HG02852 (cell line): ENCODE measurements around the gene WWOX.

Experiments used
- ATAC-seq: cut with Tn5 transposase; IDR thresholded peaks from one replicate; pipeline ENCODE4 v1.9.1; 2021; ENCODE audit warnings: mild to moderate bottlenecking, moderate library complexity; ENCODE audit not compliant: unreplicated experiment

Gene WWOX

GRCh38 chr16:78385086-78385805 is 285.8 kb downstream of the WWOX start:
- no peak for ATAC-seq

- ATAC-seq: no peak
Observed at GRCh38 chr16:78386557-78387324, 287.3 kb downstream of the WWOX start.

GRCh38 chr16:78389009-78389498 is 289.6 kb downstream of the WWOX start:
- no peak for ATAC-seq

DNA sequence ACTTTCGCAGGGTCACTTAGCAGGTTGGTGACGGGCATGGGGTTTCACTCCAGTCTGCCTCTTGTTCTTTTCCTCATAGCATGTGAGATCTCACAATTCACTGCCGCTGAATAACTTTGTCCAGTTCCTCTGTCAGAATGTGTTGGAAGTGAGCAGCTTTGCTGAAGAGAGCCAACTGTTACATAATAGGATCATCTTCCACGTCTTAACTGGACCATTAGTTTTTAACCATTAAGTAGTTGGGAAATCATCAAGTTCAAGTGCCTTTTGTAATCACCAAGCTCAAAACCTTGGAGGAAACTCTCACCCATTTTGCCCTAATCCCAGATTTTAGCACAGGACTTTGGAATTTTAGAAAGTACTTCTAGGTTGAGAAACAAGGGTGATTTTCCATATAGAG is 290.6 kb downstream of the WWOX start:
- ATAC-seq: no peak

DNA sequence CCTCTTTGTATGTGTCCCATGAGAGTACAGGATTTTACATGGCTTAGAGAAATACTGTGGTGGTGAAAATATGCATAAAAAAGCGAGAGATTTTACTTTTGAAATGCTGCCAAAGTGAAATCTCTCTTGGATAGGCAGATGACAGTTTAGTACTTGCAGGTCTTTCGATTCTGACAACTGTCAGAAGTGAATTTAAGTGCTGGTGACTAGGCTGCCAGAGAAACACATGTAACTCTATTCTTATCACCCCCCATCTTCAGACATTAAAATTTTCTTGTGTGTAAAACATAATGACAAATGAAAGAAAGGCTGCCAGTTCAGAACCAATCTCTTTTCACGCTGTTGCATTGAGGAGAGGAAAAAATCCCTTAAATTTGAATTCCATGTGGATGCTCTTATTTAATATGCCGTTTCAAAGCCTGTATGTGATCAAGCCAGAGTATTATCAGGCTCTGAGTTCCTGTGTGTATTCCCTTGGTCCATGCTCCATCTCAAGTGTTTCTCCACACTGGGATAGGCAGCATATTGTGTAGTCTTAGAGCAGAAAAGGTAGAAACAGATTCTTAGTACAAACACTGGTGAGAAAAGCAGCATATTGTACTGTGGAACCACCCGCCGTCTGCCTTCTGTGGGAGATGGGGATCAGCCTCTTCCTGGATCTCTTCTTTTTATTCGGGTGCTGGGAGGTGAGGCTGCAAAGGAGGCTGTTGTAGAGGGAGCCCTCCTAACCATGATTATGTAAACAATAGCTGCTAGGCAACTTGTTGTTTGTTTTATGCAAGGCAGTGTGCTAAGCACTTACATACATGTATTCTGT is 291.3 kb downstream of the WWOX start:
- no peak for ATAC-seq

DNA sequence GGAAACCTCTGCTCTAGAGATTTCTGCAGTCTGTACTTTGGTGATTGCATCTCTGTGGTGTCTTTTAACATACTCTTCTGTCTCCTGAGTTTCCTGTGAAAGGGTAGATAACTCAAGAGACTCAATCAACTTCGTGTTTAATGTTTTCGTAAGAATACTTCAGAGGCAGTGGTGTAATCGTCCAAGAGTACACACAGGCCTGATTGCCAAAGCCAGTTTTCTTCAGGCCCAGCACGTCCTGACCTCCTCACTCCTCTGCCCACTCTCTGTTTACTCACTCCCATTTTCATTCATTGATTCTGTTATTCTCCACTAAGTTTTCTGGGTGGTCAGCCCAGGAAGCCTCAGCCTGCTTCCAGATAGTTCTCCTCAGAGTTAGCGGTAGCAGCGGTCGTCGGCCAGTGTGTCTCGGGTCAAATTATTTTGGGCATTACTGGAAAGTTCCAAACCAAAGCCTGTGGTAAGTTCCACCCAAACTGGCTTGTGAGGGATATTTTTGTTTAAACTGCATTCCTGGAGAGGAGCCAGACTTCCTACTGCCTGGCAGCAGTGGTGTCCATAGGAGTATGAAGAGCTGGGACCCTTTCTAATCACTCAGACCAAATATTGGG is 293.2 kb downstream of the WWOX start:
- ATAC-seq: no peak

- no peak for ATAC-seq
Observed at GRCh38 chr16:78395035-78395434, 295.6 kb downstream of the WWOX start.

GRCh38 chr16:78396046-78396445 is 296.6 kb downstream of the WWOX start:
- no peak for ATAC-seq

GRCh38 chr16:78396673-78397072 is 297.2 kb downstream of the WWOX start:
- no peak for ATAC-seq

GRCh38 chr16:78399384-78399783 is 299.9 kb downstream of the WWOX start:
- ATAC-seq: no peak

DNA sequence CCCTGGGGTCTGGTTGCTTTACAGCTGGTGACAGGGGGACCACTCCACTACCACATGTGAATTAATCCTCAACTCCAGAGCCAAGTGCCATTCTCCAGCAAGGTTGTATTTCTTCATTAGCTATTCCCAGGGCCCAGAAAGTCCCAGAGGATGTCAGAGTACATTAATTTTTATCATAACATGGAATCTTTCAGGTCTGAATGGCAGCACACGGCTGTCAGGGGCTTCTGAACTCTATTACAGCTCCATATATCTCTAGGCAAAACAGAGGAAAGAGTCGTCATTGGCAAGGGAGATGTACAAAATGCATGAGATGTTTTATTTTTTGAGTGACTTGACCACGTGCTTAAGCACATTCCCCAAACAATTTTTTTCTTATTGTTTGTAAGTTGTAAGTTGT is 303.4 kb downstream of the WWOX start:
- ATAC-seq: no peak

DNA sequence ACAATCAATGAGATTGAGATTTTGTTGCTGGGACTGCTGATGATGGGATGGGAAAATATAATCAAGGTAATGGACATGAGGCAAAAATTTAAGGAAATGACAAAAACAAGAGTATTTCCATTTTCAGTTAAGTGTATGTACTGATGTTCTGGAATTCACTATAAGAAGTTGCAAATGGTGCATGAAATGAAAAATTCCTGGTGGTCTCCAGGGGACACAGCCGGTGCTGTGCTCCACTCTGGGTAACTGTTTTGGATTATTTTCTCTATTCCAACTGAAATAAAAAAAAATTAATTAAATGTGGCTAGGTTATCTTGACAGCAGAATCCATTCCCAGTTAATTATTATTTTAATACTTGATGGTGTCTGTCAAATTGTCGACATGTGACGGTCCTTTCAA is 305.6 kb downstream of the WWOX start:
- no peak for ATAC-seq

DNA sequence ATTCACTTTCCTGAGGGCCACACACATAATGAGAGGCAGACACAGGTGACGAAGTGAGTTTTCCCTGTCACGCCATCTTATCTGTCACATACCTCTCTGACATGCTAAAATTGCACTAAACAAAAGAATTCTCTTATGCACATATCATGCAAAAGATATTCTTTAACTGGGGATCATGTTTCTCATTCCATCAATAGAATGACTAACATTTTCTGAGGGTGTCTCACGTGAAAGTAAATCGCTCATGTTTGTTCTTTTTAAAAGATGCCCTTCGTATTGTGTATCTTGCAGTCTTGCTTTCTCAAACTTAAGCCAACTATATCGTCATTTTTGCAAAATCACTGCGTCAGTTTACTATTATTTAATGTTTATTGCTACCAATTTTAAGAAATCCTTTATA is 306.4 kb downstream of the WWOX start:
- no peak for ATAC-seq

- no peak for ATAC-seq
Observed at GRCh38 chr16:78407191-78407590, 307.7 kb downstream of the WWOX start.

GRCh38 chr16:78413651-78414050 is 314.2 kb downstream of the WWOX start:
- no peak for ATAC-seq

GRCh38 chr16:78415013-78415412 is 315.6 kb downstream of the WWOX start:
- ATAC-seq: no peak

- ATAC-seq: no peak
Observed at GRCh38 chr16:78415669-78416068, 316.2 kb downstream of the WWOX start.

GRCh38 chr16:78416400-78416799 is 316.9 kb downstream of the WWOX start:
- ATAC-seq: no peak

- no peak for ATAC-seq
Observed at GRCh38 chr16:78421181-78421708, 321.8 kb downstream of the WWOX start.

DNA sequence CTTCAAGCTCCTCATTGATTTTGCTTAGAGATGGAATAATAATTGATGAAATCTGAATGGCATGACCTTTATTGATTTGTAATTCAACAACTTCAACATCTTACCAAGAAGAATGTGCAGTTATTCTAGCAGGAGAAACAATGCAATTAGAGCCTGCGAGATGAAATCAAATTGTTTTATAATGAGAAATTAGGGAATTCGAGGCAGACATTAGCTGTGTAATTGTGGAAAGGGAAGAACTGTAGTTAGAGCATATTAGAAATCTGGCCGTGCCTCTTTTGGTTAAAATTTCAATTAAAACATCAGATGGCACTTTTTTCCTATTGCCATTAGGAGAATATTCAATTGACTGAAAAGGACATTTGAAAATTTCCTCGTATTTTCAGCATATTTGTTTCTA is 325.8 kb downstream of the WWOX start:
- ATAC-seq: no peak
